Type B pancreatic cell (in vitro differentiated cells): Measurements from ENCODE around the gene TBX21. TPM values are rescaled to one million over a fixed set of nuclear protein-coding genes. Genes with fewer than 3 reads are reported as not detected.

Experiments used
- DNase-seq: peaks from one replicate; pipeline ENCODE4 v3.0.0; 2021; ENCODE audit warnings: mixed read lengths; ENCODE audit not compliant: unreplicated experiment; ENCODE audit errors: extremely low spot score
- H3K27ac Mint-ChIP-seq: 2 replicates; pipeline ENCODE4 v1.8.0; 2021; ENCODE audit warnings: mild to moderate bottlenecking, mixed read lengths
- H3K27me3 Mint-ChIP-seq: 2 replicates; pipeline ENCODE4 v1.8.0; 2021; ENCODE audit warnings: mixed read lengths
- H3K36me3 Mint-ChIP-seq: 2 replicates; pipeline ENCODE4 v1.8.0; 2021; ENCODE audit warnings: mixed read lengths
- H3K4me1 Mint-ChIP-seq: one replicate; pipeline ENCODE4 v1.8.0; 2021; ENCODE audit warnings: mixed read lengths; ENCODE audit not compliant: unreplicated experiment
- H3K4me3 Mint-ChIP-seq: 2 replicates; pipeline ENCODE4 v1.8.0; 2021; ENCODE audit warnings: mild to moderate bottlenecking, mixed read lengths
- H3K9me3 Mint-ChIP-seq: 2 replicates; pipeline ENCODE4 v1.8.0; 2021; ENCODE audit warnings: mixed read lengths
- total RNA-seq: library from RNA; stranded (reverse); gene quantifications from 2 replicates; pipeline ENCODE4 v1.2.1, GENCODE V29; 2021; ENCODE audit warnings: low replicate concordance
- TF ChIP-seq, protein P1 (sequence below): fragments of 200-600 bp; sonication (generic); conservative IDR thresholded peaks from 2 replicates; pipeline ENCODE4 v1.5.0; 2021; ENCODE audit warnings: antibody characterized with exemption, mild to moderate bottlenecking

TBX21 gene
- total RNA-seq, 1 donor from 2014 or later = not detected

DNA sequence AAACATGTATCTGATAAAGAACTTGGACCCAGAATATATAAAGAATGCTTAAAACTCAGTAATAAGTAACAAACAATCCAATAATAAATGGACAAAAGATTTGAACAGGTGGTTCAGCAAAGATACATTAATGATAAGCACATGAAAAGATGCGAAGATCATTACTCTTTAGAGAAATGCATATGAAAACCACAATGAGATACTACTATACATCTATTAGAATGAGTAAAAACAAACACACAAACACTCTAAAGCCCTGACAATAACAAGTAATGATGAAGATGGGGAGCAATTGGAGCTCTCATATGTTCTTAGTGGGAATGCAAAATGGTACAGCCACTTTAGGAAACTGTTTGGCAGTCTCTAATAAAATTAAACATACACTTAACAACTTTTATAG, 59.4 kb downstream of the TBX21 start:
- Mint-ChIP-seq H3K27ac (no peak overlapping the region), H3K9me3 (no peaks in the 10 kb centered on the region), H3K4me1 (peaks cover 3% of the 10 kb centered on the region), H3K27me3 (peaks cover 88% of the 10 kb centered on the region), H3K4me3 (no peak overlapping the region), H3K36me3 (no peaks in the 10 kb centered on the region)
- TF ChIP-seq, protein P1, sequence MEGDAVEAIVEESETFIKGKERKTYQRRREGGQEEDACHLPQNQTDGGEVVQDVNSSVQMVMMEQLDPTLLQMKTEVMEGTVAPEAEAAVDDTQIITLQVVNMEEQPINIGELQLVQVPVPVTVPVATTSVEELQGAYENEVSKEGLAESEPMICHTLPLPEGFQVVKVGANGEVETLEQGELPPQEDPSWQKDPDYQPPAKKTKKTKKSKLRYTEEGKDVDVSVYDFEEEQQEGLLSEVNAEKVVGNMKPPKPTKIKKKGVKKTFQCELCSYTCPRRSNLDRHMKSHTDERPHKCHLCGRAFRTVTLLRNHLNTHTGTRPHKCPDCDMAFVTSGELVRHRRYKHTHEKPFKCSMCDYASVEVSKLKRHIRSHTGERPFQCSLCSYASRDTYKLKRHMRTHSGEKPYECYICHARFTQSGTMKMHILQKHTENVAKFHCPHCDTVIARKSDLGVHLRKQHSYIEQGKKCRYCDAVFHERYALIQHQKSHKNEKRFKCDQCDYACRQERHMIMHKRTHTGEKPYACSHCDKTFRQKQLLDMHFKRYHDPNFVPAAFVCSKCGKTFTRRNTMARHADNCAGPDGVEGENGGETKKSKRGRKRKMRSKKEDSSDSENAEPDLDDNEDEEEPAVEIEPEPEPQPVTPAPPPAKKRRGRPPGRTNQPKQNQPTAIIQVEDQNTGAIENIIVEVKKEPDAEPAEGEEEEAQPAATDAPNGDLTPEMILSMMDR = no peak
- no peak for DNase-seq

DNA sequence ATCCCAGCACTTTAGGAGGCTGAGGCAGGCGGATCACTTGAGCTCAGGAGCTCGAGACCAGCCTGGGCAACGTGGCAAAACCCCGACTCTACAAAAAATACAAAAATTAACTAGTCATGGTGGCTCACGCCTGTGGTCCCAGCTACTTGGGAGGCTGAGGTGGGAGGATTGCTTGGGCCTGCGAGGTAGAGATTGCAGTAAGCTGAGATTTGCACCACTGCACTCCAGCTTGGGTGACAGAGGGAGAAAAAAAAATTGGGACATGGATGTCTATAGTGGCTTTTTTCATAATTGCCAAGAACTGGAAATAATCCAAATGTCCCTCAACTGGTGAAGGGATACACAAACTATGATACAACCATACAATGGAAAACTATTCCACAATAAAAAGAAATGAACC, 59.9 kb downstream of the TBX21 start:
- H3K27me3 Mint-ChIP-seq = peaks cover 88% of the 10 kb centered on the region
- no peaks in the 10 kb centered on the region for H3K36me3 Mint-ChIP-seq
- DNase-seq = no peak
- TF ChIP-seq, protein P1 = no peak
- peaks cover 3% of the 10 kb centered on the region for H3K4me1 Mint-ChIP-seq
- no peak overlapping the region for H3K27ac Mint-ChIP-seq
- H3K9me3 Mint-ChIP-seq = no peaks in the 10 kb centered on the region
- no peak overlapping the region for H3K4me3 Mint-ChIP-seq

Other genes starting within 250 kb of the TBX21 start
- 150 and 186 TPM in 2 replicates for gene NPEPPS, start 202.1 kb upstream of the TBX21 start, total RNA-seq
- gene KPNB1, start 83.3 kb upstream of the TBX21 start, total RNA-seq = 300 and 372 TPM in 2 replicates
- gene TBKBP1, start 39.1 kb upstream of the TBX21 start, total RNA-seq = 10.5 and 19.7 TPM in 2 replicates
- 9.1 and 20.3 TPM in 2 replicates for gene OSBPL7, start 88.6 kb downstream of the TBX21 start, total RNA-seq
- gene MRPL10, start 98.3 kb downstream of the TBX21 start, total RNA-seq = 37.7 and 49.4 TPM in 2 replicates
- 0.64 and 2.8 TPM in 2 replicates for gene LRRC46, start 98.4 kb downstream of the TBX21 start, total RNA-seq
- 34.9 and 45.2 TPM in 2 replicates for gene SCRN2, start 108.0 kb downstream of the TBX21 start, total RNA-seq
- gene SP6, start 117.9 kb downstream of the TBX21 start, total RNA-seq = 19.3 and 75.1 TPM in 2 replicates
- 16.9 and 22.0 TPM in 2 replicates for gene SP2, start 163.0 kb downstream of the TBX21 start, total RNA-seq
- gene PNPO, start 208.3 kb downstream of the TBX21 start, total RNA-seq = 12.8 and 16.3 TPM in 2 replicates
- gene PRR15L, start 224.6 kb downstream of the TBX21 start, total RNA-seq = 20.0 and 32.5 TPM in 2 replicates
- 187 and 217 TPM in 2 replicates for gene CDK5RAP3, start 237.9 kb downstream of the TBX21 start, total RNA-seq